Liver (tissue), 9 donors: Measurements from ENCODE around the gene CIDEA. TPM values are rescaled to one million over a fixed set of nuclear protein-coding genes. Genes with fewer than 3 reads are reported as not detected.
A peak's percentile ranks its signal among the peaks of the same experiment; 100 is the strongest.

Experiments
- DNase-seq: peaks from one replicate; pipeline ENCODE4 v3.0.0-alpha.2; 2017; ENCODE audit warnings: low spot score
- H3K27ac ChIP-seq, 2 donors: one replicate each; pipeline ENCODE4 v1.7.0; 2013; ENCODE audit warnings: inconsistent platforms in 2 of 2, low read length in 2 of 2, control low read depth in 1 of 2, low read depth in 1 of 2, mild to moderate bottlenecking in 1 of 2
- H3K27me3 ChIP-seq, 4 donors: one replicate each; pipeline versions ENCODE4 v1.6.1 to v1.7.0; 2013; ENCODE audit warnings: low read length in 3 of 4, inconsistent platforms in 1 of 4, mild to moderate bottlenecking in 1 of 4, moderate library complexity in 1 of 4; ENCODE audit not compliant: control insufficient read depth in 4 of 4, insufficient read depth in 4 of 4
- H3K36me3 ChIP-seq, 4 donors: one replicate each; pipeline versions ENCODE4 v1.6.1 to v1.7.0; 2013; ENCODE audit warnings: low read length in 3 of 4, mild to moderate bottlenecking in 3 of 4, low read depth in 1 of 4, moderate library complexity in 1 of 4; ENCODE audit not compliant: control insufficient read depth in 4 of 4, insufficient read depth in 3 of 4
- H3K4me1 ChIP-seq, 4 donors: one replicate each; pipeline versions ENCODE4 v1.6.1 to v1.7.0; 2013; ENCODE audit warnings: low read length in 3 of 4, mild to moderate bottlenecking in 3 of 4, moderate library complexity in 1 of 4; ENCODE audit not compliant: control insufficient read depth in 4 of 4, insufficient read depth in 4 of 4
- H3K4me3 ChIP-seq, 3 donors: one replicate each; pipeline versions ENCODE4 v1.6.1 to v1.7.0; 2013; ENCODE audit warnings: low read length in 3 of 3, control low read depth in 1 of 3, low read depth in 1 of 3, mild to moderate bottlenecking in 1 of 3
- H3K9ac ChIP-seq, 2 donors: one replicate each; pipeline ENCODE4 v1.7.0; 2013; ENCODE audit warnings: low read length in 2 of 2, mild to moderate bottlenecking in 2 of 2, moderate library complexity in 2 of 2, control low read depth in 1 of 2, low read depth in 1 of 2
- H3K9me3 ChIP-seq, 4 donors: one replicate each; pipeline versions ENCODE4 v1.6.1 to v1.7.0; 2013; ENCODE audit warnings: low read length in 3 of 4; ENCODE audit not compliant: control insufficient read depth in 4 of 4
- FOXA1 ChIP-seq: IDR thresholded peaks from 2 replicates; pipeline ENCODE4 v1.6.1; 2016; ENCODE audit warnings: antibody characterized with exemption
- GABPA ChIP-seq, 2 donors: IDR thresholded peaks in 1 of 2; conservative IDR thresholded peaks in 1 of 2; 2 replicates each; pipeline ENCODE4 v1.6.1; 2016; ENCODE audit warnings: antibody characterized with exemption in 2 of 2, mild to moderate bottlenecking in 1 of 2, moderate library complexity in 1 of 2
- HNF4A ChIP-seq, 2 donors: conservative IDR thresholded peaks; 2 replicates each; pipeline ENCODE4 v1.6.1; 2016; ENCODE audit warnings: antibody characterized with exemption in 2 of 2, mild to moderate bottlenecking in 2 of 2
- HNF4G ChIP-seq: IDR thresholded peaks from 2 replicates; pipeline ENCODE4 v1.6.1; 2016; ENCODE audit warnings: antibody characterized with exemption
- JUND ChIP-seq, 2 donors: IDR thresholded peaks; 2 replicates each; pipeline ENCODE4 v1.6.1; 2016; ENCODE audit warnings: antibody characterized with exemption in 2 of 2
- NR2F2 ChIP-seq: IDR thresholded peaks from 2 replicates; pipeline ENCODE4 v1.6.1; 2016; ENCODE audit warnings: antibody characterized with exemption
- RAD21 ChIP-seq, 2 donors: IDR thresholded peaks; 2 replicates each; pipeline ENCODE4 v1.6.1; 2016; ENCODE audit warnings: antibody characterized with exemption in 2 of 2, mild to moderate bottlenecking in 2 of 2
- RXRA ChIP-seq, 2 donors: IDR thresholded peaks; 2 replicates each; pipeline ENCODE4 v1.6.1; 2017 to 2018; ENCODE audit warnings: antibody characterized with exemption in 2 of 2, mild to moderate bottlenecking in 1 of 2
- YY1 ChIP-seq: IDR thresholded peaks from 2 replicates; pipeline ENCODE4 v1.6.1; 2016; ENCODE audit warnings: antibody characterized with exemption, mild to moderate bottlenecking
- WGBS: extraction: QIAGEN DNeasy Blood & Tissue Kit; methylation state at CpG from one replicate; pipeline ENCODE4 v1.1.7; 2013; 5-methylcytosine and 5-hydroxymethylcytosine counted together
- polyA plus RNA-seq, 2 donors: library from polyadenylated mRNA; stranded (reverse) in 1 of 2; unstranded in 1 of 2; fragments of 200-250 nt in 1 of 2; fragments of >200 nt in 1 of 2; fragmentation: Nextera tagmentation in 1 of 2; extraction: Ambion mirVana in 1 of 2; gene quantifications; one replicate each; pipeline versions ENCODE4 v1.2.1 to v1.2.3, GENCODE V29; 2013 to 2015
- total RNA-seq, 2 donors: library from RNA; depleted of rRNA; stranded (reverse); fragments of >200 nt; gene quantifications; one replicate each; pipeline ENCODE4 v1.2.3, GENCODE V29; 2014
- TF ChIP-seq, protein P1 (sequence below): IDR thresholded peaks from 2 replicates; pipeline ENCODE4 v1.6.1; 2016; ENCODE audit warnings: antibody characterized with exemption
- TF ChIP-seq, protein P2 (sequence below): IDR thresholded peaks from 2 replicates; pipeline ENCODE4 v1.6.1; 2016; ENCODE audit warnings: antibody characterized with exemption
- TF ChIP-seq, protein P3 (sequence below): IDR thresholded peaks from 2 replicates; pipeline ENCODE4 v1.6.1; 2016; ENCODE audit warnings: antibody characterized with exemption, mild to moderate bottlenecking
- donor health status: healthy.
- donor health status: healthy.
- donor health status: healthy.
- donor health status: healthy.
- donor health status: healthy.

The CIDEA gene
- total and polyA plus RNA-seq, 4 donors, result not detected

DNA sequence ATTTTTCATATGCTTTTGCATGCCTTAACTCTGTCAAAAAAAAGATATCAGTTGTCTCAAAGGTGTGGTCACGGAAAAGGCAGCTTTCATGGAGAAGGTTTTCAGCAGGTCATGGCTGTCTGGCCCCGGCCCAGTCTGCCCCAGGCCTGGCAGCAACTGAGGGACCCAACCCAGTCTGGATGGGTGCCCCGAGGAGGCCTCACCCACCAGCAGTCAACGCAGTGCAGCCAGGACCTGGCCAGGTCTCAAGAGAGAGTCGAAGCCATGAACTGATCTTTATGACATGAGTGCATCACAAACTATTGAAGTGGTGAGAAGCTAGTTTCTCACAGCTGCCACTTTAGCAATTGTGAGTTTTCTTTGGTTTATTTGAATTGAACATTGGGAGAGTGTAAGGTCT is 61.8 kb downstream of the CIDEA start:
- no peak overlapping the region for H3K4me3 ChIP-seq
- peak; percentile 70 for DNase-seq
- no peak overlapping the region for H3K9ac ChIP-seq
- H3K27ac ChIP-seq, result no peak overlapping the region
- 79% methylated on average over 5 of the region's 5 CpGs for WGBS
- H3K9me3 ChIP-seq, result peaks cover 0 to 4% (median 0%) of the 10 kb centered on the region in 4 donors
- H3K36me3 ChIP-seq, result peaks cover 0 to 7% (median 3%) of the 10 kb centered on the region in 4 donors
- H3K4me1 ChIP-seq, result peaks cover 0 to 3% (median 0%) of the 10 kb centered on the region in 4 donors
- H3K27me3 ChIP-seq, result no peaks in the 10 kb centered on the region
- TF ChIP-seq NR2F2, result no peak

DNA sequence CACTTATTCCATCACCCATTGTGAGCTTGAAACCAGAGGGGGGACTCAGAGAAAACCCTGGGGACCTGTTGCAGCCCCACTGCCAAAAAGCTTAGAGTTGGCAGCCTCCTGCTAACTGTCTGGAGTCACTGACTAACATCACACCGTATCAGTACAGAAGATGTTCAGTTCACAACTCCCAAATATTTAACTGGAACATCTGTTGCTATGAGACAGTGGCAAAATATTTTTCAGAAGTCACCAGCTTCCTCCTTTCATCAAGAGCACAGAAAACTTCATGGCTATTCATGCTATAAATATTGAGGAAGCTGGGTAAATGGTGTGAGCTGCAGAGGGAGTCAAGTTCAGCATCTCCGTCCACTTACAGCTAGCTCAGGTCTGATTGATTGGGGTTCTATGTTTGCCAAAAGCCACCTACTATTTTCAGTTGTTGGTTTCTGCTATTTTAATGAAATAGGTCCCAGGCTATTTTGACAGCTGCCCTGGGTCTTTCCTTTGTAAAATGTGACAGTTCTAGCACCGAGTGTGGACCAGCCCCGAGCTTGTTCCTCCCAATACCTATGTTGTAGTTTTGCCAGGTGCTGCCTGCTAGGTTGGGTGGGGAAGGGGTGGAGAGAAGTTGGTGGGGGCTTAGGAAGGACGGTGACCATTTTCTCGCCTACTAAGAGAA is 63.6 kb downstream of the CIDEA start:
- peaks cover 0 to 3% (median 0%) of the 10 kb centered on the region in 4 donors for H3K4me1 ChIP-seq
- no peak for DNase-seq
- H3K9me3 ChIP-seq, result no peaks in the 10 kb centered on the region
- 62% methylated on average over 6 of the region's 6 CpGs for WGBS
- H3K27ac ChIP-seq, result peak overlapping the region in 1 of 2 donors; percentile 25
- TF ChIP-seq NR2F2 (peak; percentile 36), YY1 (no peak)
- no peaks in the 10 kb centered on the region for H3K27me3 ChIP-seq
- H3K36me3 ChIP-seq, result peaks cover 0 to 3% (median 1%) of the 10 kb centered on the region in 4 donors
- H3K4me3 ChIP-seq, result no peak overlapping the region
- H3K9ac ChIP-seq, result no peak overlapping the region

DNA sequence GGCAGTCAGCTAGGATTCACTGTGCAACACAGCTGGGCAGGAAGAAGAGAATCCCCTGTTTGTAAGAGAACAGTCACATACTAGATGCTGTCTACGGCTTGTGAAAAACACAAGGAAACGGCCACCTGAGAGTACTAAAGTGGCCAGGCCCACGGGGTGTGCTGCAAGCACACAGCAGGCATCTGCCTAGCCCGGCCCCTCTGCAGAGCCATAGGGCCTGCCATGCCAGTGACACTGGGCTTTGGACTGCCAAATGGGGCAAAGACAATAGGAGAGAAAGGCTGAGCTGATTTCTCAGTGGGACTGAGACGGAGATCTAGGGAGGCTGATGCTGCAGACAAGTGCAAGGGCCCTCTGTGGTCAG is 64.2 kb downstream of the CIDEA start:
- DNase-seq, result no peak
- Histone ChIP-seq H3K9ac (no peak overlapping the region), H3K9me3 (no peaks in the 10 kb centered on the region), H3K27me3 (no peaks in the 10 kb centered on the region), H3K4me1 (peaks cover 0 to 3% (median 0%) of the 10 kb centered on the region in 4 donors), H3K27ac (peak overlapping the region in 1 of 2 donors; percentile 25), H3K4me3 (no peak overlapping the region), H3K36me3 (peaks cover 0 to 3% (median 1%) of the 10 kb centered on the region in 4 donors)
- TF ChIP-seq, protein P1, sequence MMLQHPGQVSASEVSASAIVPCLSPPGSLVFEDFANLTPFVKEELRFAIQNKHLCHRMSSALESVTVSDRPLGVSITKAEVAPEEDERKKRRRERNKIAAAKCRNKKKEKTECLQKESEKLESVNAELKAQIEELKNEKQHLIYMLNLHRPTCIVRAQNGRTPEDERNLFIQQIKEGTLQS, result no peak
- WGBS, result 39% methylated on average over 5 of the region's 5 CpGs

DNA sequence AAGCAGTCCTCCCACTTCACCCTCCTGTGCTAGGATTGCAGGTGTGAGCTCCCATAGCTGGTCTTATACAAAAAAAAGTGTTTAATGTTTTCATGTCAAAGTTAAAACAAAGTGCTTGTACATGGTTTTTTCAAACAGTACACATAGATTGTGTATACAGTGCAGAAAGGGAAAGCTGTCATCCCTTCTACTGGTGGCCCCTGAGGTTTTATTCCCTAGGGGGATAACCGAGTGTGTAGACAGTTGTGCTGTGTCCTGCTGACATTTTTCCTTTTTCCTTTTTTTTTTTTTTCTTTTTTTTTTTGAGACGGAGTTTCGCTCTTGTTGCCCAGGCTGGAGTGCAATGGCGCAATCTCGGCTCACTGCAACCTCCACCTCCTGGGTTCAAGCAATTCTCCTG is 64.7 kb downstream of the CIDEA start:
- H3K27me3 ChIP-seq, result no peaks in the 10 kb centered on the region
- H3K4me1 ChIP-seq, result peaks cover 0 to 3% (median 0%) of the 10 kb centered on the region in 4 donors
- H3K9ac ChIP-seq, result no peak overlapping the region
- WGBS, result 89% methylated on average over 5 of the region's 5 CpGs
- DNase-seq, result no peak
- H3K27ac ChIP-seq, result no peak overlapping the region
- H3K4me3 ChIP-seq, result no peak overlapping the region
- H3K9me3 ChIP-seq, result no peaks in the 10 kb centered on the region
- TF ChIP-seq FOXA1, result no peak
- TF ChIP-seq, protein P2, sequence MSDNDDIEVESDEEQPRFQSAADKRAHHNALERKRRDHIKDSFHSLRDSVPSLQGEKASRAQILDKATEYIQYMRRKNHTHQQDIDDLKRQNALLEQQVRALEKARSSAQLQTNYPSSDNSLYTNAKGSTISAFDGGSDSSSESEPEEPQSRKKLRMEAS, result no peak
- TF ChIP-seq RAD21 (IDR thresholded peaks at IDR 0.05), result no peak
- TF ChIP-seq JUND (IDR thresholded peaks at IDR 0.05), result no peak
- TF ChIP-seq, protein P3, sequence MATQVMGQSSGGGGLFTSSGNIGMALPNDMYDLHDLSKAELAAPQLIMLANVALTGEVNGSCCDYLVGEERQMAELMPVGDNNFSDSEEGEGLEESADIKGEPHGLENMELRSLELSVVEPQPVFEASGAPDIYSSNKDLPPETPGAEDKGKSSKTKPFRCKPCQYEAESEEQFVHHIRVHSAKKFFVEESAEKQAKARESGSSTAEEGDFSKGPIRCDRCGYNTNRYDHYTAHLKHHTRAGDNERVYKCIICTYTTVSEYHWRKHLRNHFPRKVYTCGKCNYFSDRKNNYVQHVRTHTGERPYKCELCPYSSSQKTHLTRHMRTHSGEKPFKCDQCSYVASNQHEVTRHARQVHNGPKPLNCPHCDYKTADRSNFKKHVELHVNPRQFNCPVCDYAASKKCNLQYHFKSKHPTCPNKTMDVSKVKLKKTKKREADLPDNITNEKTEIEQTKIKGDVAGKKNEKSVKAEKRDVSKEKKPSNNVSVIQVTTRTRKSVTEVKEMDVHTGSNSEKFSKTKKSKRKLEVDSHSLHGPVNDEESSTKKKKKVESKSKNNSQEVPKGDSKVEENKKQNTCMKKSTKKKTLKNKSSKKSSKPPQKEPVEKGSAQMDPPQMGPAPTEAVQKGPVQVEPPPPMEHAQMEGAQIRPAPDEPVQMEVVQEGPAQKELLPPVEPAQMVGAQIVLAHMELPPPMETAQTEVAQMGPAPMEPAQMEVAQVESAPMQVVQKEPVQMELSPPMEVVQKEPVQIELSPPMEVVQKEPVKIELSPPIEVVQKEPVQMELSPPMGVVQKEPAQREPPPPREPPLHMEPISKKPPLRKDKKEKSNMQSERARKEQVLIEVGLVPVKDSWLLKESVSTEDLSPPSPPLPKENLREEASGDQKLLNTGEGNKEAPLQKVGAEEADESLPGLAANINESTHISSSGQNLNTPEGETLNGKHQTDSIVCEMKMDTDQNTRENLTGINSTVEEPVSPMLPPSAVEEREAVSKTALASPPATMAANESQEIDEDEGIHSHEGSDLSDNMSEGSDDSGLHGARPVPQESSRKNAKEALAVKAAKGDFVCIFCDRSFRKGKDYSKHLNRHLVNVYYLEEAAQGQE, result no peak
- no peak for TF ChIP-seq HNF4A (conservative IDR thresholded peaks at IDR 0.05)
- TF ChIP-seq HNF4G, result no peak
- TF ChIP-seq GABPA (IDR thresholded peaks at IDR 0.05 in 1 of 2, conservative IDR thresholded peaks at IDR 0.05 in 1 of 2), result no peak
- no peak for TF ChIP-seq RXRA (IDR thresholded peaks at IDR 0.05)
- H3K36me3 ChIP-seq, result peaks cover 0 to 3% (median 1%) of the 10 kb centered on the region in 4 donors
